Central memory CD4-positive, alpha-beta T cell (primary cell): Measurements from ENCODE around the gene PRAME.
"Not testable (repeated sequence)": the region's sequence is repeated elsewhere in the genome, so short reads cannot be mapped to it uniquely, and the experiment has no call there.

ENCODE experiments used
- DNase-seq: peaks from one replicate; pipeline ENCODE4 v3.0.0; 2022

Gene PRAME

DNA sequence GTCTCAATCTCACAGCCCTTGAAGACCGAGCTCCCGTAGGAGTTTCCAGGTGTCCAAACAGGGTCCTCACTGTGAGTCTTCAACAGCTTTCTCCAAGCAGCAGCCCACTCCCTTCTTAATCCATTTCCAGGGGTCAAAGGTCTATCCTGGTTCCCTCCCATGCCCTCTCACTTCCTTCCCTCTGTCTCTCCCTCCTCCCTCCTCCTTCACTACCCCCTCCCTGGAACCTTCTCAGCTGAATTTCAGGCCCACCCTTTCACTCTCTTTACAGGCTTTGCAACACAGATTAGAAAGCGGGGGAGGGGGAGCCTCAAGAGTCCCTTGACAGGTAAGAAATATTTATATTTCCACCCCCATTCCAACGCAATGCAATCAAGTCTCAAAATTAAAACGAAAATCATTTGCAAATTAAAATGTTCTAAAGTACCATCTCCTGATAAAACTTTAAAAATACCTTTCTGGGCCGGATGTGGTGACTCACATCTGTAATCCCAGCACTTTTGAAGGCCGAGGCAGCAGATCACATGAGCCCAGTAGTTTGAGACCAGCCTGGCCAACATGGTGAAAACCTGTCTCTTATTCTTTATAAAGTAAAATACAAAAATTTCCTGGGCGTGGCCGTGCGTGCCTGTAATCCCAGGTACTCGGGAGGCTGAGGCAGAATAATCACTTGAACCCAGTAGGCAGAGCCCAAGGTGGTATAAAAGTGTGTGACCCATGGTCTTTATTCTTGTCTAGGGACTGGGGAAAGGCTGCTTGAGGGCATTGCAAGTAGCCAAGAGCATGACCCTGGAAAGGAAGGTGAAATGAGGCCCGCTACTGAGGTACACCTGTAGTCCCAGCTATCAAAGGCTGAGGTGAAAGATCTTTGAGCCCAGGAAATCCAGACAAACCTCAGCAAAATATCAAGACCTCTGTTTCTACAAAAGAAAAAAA lies 38.1 kb downstream of the PRAME start:
- DNase-seq: no peak

DNA sequence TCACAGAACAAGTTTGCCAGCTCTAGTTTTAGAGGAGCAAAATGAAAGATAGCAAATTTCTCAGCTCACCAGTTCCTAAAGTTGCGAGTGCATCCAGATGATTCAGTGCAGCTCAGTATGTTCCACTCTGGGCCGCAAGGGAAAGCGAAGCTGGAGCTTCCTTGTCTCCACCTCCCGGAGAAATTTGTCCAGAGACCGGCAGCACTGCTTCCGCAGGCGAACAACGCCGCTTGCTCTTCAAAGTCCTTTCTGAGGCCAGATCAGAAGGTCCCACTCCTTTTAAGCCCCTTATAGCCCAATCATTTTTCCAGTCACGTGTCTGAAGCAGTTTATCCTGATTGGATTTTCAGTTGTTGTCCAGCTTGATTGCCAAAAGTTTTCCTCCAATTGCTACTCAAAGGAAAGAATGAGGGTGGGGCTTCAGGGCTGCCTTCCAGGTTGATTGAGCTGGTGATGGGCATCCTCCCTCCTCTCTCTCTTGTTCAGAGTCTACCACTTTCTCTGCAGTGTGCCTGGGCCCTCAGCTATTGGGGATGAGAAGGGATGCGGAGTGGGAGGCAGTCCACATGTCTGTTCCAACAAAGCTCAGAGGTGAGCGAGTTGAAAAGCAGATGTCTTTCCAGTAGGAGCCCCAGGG lies 38.9 kb downstream of the PRAME start, which contains the start of gene ZNF280A:
Gene ZNF280A, minus strand, starts transcription at position 251 of the 637 bp plus-strand sequence. CDS start 4,640 bp downstream, outside the sequence.
- no peak for DNase-seq

DNA sequence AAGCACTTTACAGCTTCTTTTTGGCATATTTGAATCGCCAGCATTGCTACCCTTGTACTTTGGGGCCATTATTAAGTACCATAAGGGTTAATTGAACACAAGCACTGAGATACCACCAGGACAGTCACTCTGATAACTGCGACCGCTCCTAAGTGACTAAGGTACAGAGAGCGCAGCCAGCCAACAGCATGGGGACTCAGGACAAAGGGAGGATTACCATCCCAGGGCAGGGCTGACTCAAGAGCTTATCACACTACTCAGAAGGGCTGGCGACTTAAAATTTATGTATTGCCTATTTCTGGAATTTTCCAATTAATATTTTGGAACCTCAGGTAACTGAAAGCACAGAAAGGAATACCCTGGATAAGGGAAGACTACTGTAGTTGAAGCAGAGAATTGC lies 39.5 kb downstream of the PRAME start:
- DNase-seq: no peak

DNA sequence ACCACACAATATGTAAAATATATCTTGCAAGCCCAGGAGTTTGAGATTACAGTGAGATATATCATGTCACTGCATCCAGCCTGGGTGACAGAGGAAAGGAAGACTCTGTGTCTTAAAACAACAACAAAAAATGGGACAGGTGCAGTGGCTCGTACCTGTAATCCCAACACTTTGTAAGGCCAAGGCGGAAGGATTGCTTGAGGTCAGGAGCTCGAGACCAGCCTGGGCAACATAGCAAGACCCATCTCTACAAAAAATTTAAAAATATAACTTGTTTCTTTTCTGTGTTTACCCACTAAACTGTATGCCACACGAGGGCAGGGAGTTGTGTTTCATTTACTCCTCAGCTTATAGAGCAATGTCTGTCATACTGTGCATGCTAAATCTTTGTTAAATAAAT lies 42.1 kb downstream of the PRAME start:
- no peak for DNase-seq

DNA sequence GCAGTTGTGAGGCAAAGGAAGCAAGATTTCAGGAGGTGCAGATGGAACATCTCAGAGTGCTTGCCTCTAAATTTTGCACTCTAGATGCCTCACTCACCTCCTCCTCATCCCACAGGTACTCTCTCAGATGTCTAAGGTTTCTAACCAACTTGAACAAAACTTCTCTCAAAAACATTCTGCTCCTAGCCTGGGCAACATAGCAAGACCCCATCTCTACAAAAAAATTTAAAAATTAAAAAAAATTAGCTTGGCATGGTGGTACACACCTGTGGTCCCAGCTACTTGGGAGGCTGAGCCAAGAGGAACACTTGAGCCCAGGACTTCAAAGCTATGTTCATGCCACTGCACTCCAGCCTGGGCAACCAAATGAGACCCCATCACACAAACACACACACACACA lies 43.2 kb downstream of the PRAME start:
- no peak for DNase-seq

DNA sequence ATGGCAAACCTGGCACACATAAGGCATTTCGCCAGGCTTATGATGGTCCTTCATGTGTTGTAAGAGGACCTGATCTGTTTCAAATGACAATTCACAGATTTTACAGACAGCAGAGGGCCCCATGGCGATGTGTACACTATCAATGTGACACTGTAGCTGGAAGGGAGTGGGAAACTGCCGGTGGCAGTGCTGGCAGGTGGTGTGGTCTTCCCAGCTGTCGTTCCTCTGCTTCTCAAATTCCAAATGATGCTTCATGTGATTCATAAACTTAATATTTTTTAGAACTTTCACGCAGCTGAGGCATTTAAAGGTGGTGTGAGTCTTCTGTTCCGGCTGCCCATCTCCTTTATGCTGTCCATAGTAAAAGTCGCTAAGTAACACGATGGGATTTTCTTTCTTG lies 44.6 kb downstream of the PRAME start:
- not testable (repeated sequence) for DNase-seq

DNA sequence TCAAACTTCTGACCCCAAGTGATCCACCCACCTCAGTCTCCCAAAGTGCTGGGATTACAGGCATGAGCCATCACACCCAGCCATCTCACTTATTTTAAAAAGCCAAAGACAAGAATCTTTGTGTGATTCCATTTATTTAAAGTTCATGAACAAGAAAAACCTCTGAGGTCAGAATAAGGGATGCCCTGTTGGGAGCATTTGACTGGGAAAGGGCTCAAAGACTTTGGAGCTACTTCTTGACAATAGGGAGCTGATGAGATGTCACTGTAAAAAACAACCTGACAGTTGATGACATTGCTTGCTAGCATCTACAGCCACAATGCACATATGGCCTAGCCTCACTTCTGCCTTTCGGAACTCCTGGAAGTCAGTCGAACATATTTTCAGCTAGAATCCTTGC lies 45.4 kb downstream of the PRAME start:
- DNase-seq: no peak

DNA sequence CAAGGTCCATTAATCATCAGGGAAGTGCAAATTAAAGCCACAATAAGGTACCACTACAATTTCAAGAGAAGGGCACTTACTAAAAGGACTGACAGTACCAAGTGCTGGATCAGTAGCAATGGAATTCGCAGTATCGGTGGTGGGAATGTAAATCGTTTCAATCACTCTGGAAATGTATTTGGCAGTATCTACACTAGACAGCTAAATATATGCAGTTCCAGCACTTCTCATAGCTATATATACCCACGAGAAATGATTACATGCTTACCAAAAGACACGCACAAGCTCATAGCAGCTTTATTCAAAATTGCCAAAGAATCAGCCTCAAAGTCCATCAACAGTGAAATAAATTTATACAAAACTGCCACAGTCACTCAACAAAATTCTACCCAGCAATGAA lies 46.1 kb downstream of the PRAME start:
- DNase-seq: no peak

DNA sequence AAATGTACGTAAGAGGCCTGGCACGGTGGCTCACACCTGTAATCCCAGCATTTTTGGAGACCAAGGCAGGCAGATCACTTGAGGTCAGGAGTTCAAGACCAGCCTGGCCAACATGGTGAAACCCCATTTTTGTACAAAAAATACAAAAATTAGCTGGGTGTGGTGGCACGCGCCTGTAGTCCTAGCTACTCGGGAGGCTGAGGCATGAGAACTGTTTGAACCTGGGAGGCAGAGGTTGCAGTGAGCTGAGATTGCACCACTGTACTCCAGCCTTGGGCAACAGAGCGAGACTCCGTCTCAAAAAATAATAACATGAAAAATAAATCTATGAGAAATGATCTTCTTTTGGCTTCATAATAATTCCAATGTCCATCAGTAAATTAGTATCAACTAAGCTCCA lies 48.2 kb downstream of the PRAME start:
- DNase-seq: not testable (repeated sequence)

DNA sequence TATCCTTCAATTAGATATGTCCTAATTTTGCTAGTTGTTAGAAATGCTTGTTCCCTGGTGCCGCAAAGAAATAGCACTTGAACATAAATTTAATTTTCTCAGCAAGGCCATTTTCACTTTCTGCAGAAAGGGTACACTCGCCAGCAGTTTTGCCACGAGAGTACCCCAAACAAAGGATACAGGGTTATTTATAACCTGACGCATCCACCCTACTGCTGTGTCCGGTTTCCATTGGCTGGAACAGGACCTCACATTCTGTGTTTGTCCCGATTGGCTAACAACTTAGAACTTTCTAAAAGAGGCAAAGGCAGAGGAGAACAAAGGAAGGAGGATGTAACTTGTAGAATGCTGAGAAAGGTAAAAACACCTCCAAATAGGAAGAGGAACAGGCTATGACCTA lies 49.2 kb downstream of the PRAME start:
- DNase-seq: not testable (repeated sequence)

DNA sequence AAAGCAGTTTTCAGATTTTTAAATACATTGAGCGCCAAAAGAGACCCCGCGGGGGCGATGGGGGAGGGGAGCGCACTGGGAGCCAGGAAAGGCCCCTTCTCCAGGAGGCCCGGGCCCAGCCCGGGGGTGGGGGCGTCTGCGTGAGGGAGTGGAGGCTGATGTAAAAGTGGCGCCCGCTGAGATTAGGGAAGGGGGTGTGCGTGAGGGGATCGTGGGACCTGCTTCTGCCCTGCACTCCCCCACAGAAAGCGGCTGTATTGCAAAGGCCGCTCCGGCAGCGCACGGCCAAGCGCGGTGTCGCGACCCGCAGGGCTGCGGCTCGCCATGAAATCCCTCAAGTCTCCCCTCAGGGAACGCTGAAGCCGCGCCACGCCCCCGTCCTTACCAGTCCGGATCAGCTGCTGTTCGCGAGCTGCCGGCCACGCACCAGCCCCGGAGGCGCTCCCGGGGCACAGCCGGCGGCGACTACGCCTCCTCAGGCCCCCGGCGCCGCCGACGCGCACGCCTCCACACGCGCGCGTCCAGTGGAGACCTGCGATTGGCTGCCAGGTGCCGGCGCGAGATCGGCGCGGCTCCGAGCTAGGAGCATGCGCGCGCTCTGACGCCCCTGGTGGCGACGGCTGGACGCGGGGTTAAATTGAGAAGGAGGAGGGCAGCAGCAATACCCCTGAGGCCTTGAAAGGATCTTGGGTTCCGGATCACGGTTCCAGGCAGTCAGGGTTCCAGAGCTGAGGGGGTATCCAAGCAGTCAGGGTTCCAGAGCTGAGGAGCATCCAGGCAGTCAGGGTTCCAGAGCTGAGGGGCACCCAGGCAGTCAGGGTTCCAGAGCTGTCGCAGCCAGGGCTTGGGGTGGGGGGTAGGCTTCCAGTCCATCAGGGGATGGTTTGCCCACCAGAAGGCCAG lies 50.5 kb downstream of the PRAME start, which contains the start of gene ZNF280B:
Gene ZNF280B, minus strand, starts transcription at position 469 of the 903 bp plus-strand sequence. CDS start 19,344 bp downstream, outside the sequence.
- peak; percentile 76 for DNase-seq

DNA sequence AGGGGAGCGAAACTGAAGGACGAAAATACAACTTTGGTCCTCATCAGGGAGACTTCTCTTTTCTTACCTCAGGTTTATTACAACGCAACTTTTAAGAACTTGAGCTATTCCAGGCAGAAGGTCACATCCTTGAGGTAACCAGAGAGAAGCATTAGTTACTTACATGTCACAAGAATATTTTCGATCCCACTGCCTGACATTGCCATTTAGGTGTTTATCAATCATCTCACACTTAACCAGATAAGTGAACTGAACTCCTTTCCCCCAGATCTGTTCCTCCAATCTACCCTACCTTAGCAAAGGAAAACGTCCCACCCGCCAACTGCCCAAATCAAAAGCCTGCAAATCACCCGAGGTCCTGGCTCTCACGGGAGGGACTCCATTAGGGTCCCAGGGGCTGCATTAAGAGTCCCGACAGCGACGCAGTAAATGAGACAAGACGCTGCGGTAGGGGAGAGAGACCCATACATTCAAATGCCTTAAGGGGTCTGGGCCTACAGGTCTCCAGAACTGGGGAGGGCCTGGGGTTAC lies 51.3 kb downstream of the PRAME start:
- no peak for DNase-seq

DNA sequence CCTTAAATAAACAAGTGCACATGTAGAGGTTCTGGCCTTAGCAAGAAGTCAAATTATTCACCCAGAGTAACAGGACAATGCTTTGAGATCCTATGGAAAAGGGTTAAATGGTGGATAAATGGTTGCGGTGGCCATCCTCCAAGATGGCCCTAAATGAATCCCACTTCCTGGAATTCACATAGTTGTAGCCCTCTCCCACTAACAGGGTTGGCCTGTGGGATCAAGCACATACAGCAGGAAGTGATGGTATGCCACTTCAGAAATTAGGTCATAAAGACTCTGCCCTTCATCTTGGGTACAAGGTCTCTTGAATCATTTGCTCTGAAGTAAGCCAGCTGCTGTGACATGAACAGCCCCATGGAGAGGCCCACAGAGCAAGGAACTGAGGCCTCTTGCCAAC lies 52.3 kb downstream of the PRAME start:
- DNase-seq: no peak

DNA sequence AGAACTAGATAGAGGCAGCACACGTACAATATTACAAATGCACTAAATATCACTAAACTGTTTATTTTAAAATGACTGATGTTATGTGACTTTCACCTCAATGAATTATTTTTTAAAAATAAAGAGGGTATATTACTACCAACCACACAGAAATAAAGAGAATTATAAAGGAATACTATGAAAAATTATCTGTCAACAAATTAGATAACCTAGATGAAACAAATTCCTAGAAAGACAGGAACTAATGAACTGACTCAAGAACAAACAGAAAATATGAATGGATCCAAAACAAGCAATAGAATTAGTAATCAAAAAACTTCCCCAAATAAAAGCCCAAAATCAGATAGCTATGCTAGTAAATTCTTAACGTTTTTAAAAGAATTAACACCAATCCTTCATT lies 60.8 kb downstream of the PRAME start:
- no peak for DNase-seq
